Measurements from ENCODE around the gene COMMD4.
A peak's percentile ranks its signal among the peaks of the same experiment; 100 is the strongest.
"Not testable (repeated sequence)": the region's sequence is repeated elsewhere in the genome, so short reads cannot be mapped to it uniquely, and the experiment has no call there.

Gene COMMD4

DNA sequence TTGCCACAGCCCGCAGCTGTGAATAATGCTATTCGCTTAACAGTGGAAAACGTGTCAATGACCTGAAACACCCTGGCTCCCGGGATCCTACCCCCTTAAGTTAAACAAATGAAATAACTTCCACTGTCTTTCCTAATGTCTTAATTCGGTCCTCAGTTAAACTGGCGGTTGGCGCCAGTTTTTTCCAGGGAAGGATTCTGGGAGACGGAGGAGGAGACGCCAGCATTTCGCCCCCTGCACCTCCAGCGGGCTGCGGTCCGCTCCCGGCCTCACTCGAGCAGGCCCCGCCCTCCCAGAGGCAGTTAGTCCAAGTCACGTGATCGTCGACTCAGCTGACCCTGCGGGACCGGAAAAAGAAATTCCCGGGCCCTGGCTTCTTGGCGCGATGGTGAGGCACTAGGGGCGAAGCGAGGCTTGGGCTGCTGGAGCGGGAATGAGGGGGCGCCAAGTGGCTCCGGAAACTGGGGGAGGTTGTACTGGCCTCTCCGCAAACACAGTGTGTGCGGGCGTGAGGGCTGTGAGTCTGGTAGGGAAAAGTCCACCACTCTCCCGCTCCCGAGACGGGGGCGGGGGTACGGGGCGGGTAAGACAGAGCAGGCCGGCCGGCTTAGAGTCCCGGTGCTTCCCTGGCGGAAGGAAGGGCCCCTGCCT lies at the start of gene COMMD4:
COMMD4 (plus strand) TSS at position 359 of the 651 bp plus-strand sequence; CDS start at position 386, 27 bp downstream.
- DNase-seq: peak; percentile 94

DNA sequence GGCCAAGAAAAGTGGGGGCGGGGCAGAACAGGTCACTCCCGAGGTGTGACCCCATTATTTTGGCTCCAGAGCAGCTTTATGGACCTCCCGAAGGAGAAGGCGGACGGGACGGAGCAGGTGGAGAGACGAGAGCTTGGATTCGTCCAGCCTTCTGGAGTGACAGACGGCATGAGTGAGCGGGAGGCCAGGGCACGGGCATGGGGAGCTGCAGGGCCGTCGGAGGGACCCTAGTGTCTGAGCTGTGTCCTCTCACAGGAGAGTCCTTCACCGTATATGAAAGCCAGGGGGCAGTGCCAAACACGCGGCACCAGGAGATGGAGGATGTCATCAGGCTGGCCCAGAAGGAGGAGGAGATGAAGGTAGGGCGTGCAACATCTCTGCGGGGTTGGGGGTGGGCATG lies 42.2 kb upstream of the COMMD4 start:
- not testable (repeated sequence) for DNase-seq

DNA sequence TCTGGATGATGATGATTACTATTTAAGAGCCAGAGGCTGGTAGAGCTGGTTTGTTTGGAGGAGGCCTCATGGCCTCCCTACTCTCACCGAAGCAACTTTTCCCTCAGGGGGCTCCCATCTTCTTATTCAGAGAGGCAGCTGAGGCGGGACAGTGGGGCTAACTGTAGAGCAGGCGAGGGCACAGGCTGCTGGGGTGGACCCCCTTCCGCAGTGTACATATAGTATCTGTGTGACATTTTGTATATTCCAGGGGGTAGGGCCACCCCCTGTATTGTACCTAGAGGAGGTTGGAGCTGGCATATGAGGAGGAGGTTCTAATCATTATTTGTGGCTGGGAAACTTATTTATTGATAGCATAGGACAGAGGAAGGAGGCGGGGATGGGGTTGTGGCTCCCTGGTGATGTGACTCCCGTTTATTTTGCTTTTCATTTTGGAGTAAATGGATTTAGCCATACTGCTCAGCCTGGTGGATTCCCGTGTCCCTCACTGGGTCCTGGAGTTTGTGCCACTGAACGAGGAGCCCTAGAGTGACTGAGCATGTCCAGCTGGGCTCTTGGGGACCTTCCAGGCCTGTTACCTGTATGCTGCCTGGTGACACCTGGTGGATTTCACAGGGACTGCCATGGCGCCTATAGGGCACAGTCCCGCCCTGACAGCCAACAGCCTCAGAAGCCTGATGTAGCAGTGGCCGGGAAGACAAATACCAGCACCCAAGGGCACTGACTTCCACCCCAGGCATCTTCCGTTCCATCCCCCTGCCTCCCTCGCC lies 37.1 kb upstream of the COMMD4 start:
- not testable (repeated sequence) for DNase-seq

DNA sequence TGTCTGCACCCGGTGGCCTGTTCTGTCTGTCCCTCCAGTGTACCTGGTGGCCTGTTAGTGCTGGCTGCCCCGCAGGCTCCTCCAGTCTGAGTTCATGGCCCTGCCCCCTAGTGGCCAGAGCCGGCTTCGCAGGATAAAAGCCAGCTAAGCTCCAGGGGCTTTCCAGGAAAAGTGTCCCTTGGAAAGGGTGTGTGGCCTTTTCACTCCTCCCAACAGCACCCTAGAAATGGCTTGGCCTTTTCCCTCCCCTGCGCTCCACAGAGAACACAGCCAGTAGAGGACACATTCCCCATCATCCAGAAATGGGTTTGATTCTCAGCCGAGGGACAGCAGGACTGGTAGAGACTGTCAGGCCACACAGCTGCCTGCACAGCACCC lies 36.6 kb upstream of the COMMD4 start:
- not testable (repeated sequence) for DNase-seq

DNA sequence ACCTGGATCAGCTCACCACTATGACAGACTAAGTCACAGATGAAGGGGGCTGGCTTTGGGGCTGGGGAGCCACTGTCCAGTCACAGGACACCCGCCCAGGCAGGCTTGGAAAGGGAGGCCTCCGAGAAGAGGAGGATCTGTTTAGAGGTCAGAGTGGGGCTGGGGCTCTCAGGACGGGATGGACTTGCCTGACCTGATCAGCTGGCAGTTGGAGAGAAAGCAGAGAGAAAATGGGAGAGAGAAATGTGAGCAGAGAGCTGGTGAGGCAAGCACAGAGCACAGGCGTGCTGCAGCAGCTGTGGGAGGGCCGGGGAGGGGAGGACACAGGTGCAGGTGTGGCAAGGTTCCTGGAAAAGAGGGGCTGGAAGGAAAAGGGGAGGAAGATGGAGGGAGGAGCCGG lies 35.8 kb upstream of the COMMD4 start:
- peak; percentile 2 for DNase-seq

DNA sequence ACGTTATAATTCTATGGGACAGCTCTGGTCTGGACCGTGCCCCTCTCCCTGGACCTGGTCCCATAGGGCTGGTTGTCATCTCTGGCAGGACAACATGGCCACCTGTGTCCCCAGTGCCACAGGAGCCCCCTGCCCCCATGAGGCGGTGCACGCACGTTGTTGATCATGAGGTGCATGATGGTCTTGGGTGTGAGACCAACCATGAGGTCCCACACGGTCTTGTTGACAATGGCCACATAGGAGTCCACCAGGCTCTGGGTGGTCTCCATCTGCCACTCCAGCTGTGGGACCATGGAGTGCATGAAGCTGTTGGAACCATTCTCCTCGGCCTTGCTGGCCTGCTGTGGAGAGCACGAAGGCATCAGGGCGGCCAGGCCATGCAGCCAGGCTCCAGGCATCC lies 33.5 kb upstream of the COMMD4 start:
- DNase-seq: no peak

DNA sequence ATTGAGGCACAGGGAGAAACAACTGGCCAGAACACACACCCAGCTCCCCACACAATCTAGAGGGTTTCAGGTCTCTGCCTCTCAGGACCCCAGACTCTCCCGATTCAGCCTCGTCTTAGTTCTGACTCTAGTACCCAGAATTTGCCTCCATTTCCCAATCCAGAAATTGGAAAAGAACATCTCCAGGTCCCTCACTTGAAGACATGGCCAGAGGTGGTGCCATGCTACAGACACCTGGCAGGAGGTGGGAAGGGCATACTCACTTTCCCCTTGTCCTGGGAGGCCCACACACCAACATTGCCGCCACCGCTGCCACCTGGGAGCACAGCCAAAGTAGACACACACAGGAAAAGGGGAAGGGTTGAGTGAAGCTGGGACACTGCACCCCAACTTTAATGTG lies 33.1 kb upstream of the COMMD4 start:
- not testable (repeated sequence) for DNase-seq

DNA sequence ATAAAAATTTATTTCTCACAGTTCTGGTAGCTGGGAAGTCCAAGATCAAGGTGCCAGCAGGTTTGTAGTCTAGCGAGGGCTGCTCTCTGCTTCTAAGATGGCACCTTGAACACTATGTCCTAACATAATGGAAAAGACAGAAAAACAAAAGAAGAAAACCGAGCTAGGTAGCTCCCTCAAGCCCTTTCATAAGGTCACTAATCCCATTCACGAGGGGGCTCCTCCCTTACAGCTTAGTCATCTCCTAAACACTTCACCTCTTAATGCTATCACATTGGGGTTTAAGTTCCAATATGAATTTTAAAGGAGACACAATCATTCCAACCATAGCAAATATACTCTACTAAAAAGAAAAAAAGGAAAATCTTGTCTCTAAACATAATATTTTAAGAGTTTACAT lies 29.7 kb upstream of the COMMD4 start:
- no peak for DNase-seq

DNA sequence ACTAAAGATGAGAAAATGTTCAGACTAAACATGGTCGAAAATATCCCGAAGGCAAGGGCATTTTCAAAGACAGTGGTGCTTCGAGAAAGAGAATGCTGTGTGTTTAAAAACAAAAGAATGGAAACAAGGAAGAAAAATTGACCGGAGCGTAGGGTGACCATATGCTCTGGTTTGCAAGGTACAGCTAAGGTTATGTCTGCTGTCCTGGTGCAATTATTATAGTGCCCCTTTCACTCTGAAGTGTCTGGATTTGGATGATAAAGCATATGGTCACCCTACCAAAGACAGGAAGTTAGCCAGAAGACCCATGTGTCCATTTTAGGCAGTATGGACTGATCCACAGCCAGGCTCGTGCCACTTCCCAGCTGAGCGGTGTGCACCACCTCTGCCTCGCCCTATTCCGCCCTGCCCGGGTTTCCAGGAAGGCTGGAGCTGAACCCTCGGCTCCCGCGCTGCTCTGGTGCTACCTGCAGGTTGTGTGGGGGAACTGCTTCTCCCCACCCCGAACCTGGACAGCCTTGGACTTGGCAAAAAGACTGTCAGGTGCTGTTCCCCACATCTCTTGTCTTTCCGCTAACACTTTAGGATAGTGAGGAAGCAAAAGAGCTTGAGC lies 28.0 kb upstream of the COMMD4 start:
- peak; percentile 57 for DNase-seq

DNA sequence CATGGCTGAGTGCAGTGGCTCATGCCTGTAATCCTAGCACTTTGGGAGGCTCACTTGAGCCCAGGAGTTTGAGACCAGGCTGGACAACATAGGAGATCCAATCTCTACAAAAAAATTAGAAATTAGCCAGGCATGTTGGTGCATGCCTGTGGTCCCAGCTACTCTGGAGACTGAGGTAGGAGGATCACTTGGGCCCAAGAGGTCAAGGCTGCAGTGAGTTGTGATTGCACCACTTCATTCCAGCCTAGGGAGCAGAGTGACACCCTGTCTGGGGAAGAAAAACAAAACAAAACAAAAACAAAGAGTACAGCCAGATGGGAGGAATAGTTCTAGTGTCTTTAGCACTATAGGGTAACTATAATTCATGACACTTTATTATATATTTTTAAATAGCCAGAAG lies 26.2 kb upstream of the COMMD4 start:
- no peak for DNase-seq

DNA sequence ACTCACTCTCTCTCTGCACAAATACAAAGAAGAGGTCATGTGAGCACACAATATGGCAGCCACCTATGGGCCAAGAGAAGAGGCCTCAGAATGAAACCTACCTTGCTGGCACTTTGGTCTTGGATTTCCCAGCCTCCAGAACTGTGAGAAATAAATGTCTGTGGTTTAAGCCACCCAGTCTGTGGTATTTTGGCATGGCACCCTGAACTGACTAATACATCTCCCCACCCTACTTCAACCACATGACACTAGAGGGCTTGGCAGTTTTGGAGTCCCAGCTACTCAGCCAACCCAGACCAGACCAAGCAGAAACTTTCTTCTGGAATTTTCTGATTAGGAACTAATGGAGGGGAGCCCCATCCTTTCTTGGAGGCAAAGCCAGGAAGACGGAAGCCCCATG lies 23.3 kb upstream of the COMMD4 start:
- DNase-seq: not testable (repeated sequence)

DNA sequence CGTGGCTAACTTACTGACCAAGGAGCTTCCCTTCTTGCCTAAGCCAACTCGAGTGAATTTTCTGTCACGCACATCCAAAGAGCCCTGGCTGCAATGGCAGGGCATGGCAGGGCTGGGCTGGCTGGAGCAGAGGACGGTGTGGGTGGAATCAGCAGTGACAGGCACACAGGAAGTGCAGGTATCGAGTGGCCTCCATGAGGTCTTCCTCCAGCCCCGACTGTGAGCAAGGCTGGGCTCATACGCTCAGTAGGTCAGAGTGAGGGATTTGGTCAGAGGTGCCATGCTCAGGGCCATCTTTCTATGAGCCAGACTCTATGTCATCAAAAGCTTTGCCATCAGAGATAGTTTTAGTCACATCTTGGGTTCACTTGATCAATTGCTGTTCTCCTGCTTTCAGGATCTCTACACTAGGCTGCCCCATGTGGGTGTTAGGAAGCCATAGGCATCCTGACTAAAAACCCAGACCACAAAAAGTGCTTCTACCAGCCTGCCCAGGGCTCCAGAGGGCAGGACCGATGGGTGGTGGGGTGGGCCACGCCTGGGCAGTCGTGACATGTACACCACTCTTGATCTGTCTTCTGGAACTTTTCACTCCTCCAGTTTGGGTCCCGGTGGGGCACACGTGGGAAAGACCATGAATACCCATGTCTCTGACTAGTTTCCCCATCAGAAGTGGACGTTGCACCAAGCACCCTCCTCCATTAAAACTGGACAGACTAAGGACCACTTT lies 22.6 kb upstream of the COMMD4 start:
- DNase-seq: no peak

DNA sequence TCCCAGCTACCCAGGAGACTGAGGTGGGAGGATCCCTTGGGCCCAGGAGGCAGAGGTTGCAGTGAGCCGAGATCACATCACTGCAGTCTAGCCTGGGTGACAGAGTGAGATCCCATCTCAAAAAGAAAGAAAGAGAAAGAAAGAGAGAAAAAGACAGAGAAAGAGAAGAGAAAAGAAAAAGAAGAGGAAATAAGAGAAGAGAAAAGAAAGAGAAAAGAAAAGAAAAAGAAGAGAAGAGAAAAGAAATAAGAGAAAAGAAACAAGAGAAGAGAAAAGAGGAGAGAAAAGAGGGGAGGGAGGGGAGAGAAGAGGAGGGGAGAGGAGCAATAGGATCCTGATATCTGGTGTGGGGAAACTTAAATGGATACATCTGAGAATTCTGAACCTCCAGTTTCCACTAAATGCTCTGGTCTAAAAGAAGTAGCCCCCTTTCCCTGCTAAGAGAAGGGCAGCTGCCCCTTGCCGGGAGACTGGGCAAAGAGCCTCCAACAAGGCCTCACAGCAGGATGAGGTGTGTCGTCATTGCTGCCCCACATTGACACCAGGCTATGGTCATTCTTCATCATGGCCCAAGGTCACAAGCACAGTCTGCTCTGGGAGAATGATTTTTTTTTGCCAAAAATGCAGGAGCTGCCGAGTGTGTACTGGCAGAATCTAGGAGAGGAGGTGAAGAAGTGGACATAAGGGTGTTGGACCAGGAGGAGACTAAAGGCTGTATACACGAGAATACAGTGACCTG lies 21.1 kb upstream of the COMMD4 start:
- no peak for DNase-seq

DNA sequence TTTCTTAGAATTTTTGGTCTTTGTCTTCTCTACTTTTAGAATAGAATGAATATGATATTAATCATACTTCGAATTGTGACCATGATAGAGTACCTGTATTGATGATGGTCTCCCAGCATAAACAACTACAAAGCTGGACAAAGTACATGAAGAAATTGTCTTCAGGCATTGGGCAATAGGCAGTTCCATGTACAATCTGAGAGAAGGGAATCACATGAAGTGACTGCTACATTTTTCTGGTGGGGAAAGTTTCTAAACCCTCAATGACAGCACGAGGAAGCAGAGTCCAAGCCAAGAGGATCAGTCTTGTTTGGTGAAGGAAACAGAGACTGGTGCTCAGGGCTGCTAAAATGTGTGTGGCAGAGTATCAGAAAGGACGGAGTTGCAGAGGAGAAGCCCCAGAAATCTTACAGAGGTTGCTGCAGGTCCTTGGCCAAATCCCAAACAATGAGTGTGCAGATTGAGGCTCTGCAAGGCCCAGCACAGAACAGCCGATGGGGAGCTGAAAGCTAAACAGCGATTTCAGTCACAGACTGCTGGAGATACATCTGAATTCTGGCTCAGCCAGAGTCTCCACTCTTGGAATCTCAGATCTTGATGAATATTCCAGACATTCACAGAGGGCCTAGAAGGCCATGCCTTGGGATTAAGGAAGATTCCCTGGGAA lies 16.5 kb upstream of the COMMD4 start:
- not testable (repeated sequence) for DNase-seq

DNA sequence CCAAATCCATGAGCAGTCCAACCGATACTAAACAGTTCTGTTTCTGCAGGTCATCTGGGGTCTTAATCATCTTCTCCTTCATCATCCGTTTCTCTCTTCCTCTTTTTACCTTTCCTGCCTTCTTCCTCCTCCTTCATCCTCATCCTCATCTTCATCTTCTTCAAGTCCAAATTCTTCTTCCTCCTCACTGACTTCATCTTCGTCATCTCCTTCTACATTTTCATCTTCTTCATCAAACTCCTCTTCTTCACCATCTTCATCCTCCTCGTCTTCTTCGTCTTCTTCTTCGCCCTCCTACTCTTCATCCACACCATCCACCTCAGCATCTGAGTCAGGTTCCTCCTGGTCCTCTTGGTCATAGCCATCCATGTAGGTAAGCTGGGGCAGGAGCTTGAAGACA lies 14.2 kb upstream of the COMMD4 start:
- no peak for DNase-seq

DNA sequence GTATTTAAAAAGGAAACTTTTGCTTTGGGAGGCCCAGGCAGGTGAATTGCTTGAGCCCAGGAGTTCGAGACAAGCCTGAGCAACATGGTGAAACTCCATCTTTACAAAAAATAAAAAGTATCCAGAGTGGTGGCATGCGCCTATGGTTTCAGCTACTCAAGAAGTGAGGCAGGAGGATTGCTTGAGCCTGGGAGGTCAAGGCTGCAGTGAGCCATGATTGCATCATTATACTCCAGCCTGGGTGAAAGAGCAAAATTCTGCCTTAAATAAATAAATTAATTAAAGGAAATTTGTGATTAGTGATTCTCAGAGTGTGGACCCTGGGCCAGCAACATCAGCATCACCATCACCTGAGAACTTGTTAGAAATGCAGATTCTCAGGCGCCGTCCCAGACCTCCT lies 9.9 kb upstream of the COMMD4 start:
- DNase-seq: no peak

DNA sequence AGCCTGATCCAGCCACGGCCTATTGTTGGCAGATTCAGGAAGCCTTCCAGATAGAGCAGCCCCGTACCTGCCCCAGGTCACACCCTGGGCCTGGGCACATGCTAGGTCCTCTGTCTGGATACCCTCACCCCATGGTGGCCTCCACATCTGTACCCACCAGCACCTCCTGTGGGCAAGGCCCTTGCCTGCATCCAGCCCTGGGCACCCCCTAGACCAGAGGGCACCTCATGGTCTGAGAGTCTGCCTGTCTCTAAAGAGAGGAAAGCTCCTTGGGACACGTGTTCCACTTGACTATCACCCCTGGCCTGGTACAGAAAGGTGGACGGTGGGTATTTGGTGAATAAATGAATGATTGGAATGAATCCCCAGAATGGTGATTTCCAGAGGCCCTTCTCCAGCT lies 8.9 kb upstream of the COMMD4 start:
- DNase-seq: no peak

DNA sequence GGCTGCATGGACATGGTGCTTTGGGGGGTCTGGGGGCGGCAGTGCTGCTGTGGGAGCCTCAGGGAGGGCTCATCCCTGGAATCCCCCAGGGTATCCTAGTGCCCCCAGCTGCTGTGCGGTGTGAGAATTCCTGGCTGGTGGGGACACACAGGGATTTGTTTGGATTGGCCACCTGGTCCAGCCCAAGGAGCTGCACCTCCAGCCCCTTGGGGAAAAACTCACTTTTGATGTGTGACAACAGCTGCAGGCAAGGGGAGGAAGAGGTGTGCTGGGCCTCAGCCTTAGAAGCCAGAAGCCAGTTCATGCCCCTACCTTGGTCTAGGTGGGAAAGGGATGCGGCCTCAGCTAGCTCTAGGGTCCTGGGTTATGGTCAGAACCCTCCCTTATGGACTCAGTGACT lies 8.4 kb upstream of the COMMD4 start:
- DNase-seq: no peak

DNA sequence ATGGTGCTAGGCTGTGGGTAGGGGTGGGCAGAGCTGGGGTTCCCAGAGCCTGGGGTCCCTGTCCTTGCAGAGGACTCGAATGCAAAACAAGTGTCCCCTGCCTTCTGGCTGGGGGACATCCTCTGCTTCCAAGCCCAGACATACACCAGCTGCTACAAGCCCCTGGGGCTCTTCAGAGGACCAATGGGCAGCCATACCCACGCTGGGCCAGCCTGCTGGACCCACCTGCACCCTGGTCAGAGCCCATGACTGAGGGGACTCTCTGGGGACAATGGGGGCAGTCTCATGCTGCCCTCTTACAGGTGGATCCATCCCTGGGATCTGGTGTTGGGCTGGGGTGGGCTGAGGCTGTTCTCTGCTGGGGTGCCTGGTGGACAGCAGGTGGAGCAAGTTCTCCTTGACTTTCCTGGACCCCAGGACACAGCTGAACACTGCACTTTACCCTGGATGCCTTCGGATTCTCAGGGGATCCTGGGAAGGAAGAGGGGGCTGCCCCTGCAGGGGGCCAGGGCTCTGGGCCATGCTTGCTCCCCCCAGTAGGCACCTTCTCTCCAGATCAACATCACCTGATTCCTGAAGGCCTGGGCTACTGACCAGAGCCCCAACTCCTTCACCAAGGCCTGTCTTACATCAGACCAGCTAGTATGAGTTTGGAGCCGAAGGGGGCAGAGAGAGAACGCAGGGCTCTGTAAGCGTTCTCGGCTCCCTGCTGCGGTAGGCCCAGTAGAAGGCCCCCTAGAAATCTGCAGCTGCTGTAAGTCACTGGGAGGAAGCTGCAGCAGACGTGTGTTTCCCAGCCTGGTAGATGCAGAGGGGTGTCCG lies 7.2 kb upstream of the COMMD4 start:
- DNase-seq: no peak

DNA sequence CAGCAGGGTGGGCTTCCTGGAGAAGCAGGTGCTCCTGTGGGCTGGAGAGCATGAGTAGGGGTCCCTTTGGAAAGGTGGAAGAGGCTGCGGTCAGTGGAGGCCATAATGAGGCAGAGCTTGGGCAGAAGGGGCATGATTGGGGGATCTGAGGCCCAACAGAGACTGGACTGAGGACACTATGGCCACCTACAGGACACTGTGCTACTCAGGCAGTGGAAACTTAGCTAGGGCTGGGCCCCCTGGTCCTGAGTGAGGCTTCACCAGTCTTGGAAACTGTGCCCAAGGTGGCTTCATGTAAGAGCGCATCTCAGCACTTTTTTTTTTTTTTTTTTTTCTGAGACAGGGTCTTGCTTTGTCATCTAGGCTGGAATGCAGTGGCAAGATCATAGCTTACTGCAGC lies 6.3 kb upstream of the COMMD4 start:
- no peak for DNase-seq

DNA sequence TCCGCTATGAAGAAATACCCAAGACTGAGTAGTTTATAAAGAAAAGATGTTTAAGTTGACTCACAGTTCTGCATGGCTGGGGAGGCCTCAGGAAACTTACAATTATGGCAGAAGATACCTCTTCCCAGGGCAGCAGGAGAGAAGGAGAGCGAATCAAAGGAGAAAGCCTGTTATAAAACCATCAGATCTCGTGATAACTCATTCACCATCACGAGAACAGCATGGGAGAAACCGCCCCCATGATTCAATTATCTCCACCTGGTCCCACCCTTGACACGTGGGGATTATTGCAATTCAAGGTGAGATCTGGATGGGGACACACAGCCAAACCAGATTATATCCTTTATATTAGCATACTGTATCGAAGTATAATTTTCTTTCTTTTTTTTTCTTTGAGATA lies 3.8 kb upstream of the COMMD4 start:
- not testable (repeated sequence) for DNase-seq

Data from NCI-H2171 treated with DMSO at 0.1 percent for 48 hours (cell line).